NK-92 (cell line): ENCODE data around the gene TRIP13.

Experiments used
- DNase-seq: peaks from one replicate; lab custom pipeline; 2025; ENCODE audit not compliant: unreplicated experiment; lab: John Stamatoyannopoulos, UW

Gene TRIP13

DNA sequence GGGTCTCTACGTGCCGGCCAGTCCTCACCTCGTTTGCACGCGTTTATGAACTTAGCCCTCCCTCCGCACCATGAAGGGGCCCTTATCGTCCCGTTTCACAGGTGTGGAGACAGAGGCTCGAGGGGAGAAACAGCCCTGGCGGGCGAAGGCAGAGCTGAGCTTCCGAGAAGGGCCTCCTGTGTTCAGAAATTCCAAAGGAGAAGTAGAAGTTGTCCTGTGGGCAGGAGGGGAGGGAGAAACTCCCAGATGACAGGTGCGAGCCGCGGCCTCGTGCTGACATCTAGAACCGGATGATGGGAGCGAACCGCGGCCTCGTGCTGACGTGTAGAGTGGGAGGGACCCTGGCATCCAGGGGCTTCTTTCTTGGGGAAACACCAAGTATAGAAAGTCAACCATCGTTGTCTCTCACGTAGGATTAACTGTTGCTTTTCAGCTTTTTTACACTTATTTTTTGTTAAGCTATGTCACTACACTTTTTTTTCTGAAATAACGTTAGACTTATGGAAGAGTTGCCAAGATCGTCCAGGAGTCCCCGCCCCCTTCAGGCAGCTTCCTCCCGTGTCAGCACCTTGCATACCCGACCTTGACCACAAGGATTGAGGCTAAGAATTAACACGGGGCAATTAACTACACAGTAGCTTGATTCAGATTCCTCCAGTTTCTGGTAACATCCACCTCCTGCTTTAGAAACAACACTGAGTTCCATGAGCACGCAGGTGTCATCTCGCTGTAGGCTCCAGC lies 73.1 kb downstream of the TRIP13 start:
- no peak for DNase-seq

DNA sequence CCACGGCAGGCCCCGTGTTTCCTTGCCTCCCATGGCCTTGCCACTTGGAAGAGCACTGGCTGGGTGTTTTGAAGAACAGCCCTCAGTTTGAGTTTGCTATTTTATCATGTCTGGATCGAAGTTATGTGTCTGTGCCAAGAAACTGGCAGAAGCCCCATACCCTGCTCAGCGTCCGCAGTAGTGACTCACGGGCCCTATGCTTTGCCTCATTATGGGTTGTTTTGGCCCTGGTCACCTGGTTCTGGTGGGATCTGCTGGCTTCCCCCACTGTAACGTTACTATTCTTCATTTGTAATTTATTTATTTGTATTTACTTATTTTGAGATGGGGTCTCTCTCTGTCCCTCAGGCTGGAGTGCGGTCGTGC lies 73.6 kb downstream of the TRIP13 start:
- DNase-seq, result no peak

DNA sequence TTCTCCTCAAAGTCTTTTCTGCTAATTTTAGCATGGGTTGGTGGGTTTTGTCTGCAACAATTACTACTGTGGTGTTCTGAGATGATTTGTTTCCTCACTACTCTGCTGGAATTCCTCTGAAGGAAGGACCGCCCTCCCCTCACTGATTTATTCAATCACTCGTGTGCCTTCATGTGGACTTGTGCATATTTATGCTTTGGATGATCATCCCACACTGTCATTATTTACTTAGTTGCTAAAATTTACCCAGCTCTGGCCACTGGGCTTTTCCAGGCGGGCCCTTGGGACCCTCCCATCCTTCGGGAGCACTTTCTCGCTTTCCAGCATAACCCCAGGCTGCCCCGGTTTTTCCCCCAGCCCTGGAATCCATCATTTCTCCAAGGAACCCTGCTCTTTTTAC lies 74.3 kb downstream of the TRIP13 start:
- DNase-seq, result no peak
